HL-60/S4 treated with phorbol 12-myristate 13-acetate at 8.2 ng/mL for 4 days and 3 days (cell line): ENCODE data around the gene KASH5.

Experiments used
- in situ Hi-C: fragments of 300-500 bp; cut with MboI; formaldehyde crosslinking; loops from 2 replicates; pipeline ENCODE4 v1.15.0; 2022; ENCODE audit warnings: low sequenced_read_pairs

KASH5 gene

GRCh38 chr19:49395581-49396407 lies 7.7 kb downstream of the KASH5 start:
- in situ Hi-C loops: no loop called here

- in situ Hi-C loops: no loop called here
Observed at GRCh38 chr19:49396738-49397505, 8.9 kb downstream of the KASH5 start.

- in situ Hi-C loops: no loop called here
Observed at GRCh38 chr19:49398001-49398615, 10.1 kb downstream of the KASH5 start.

- in situ Hi-C loops: no loop called here
Observed at GRCh38 chr19:49398931-49399330, 10.9 kb downstream of the KASH5 start.

- in situ Hi-C loops: no loop called here
Observed at GRCh38 chr19:49400029-49400428, 12.0 kb downstream of the KASH5 start.

GRCh38 chr19:49403404-49404187 lies 15.5 kb downstream of the KASH5 start:
- in situ Hi-C loops: no loop called here

- in situ Hi-C loops: no loop called here
Observed at GRCh38 chr19:49407079-49407478, 19.0 kb downstream of the KASH5 start.

GRCh38 chr19:49407482-49408015 lies 19.5 kb downstream of the KASH5 start:
- in situ Hi-C loops: no loop called here

- in situ Hi-C loops: no loop called here
Observed at GRCh38 chr19:49408816-49409440, 20.9 kb downstream of the KASH5 start.

GRCh38 chr19:49409441-49410029 lies 21.5 kb downstream of the KASH5 start:
- in situ Hi-C loops: no loop called here

- in situ Hi-C loops: no loop called here
Observed at GRCh38 chr19:49411681-49412326, 23.8 kb downstream of the KASH5 start.

- in situ Hi-C loops: no loop called here
Observed at GRCh38 chr19:49413348-49413747, 25.3 kb downstream of the KASH5 start.

GRCh38 chr19:49414256-49414655 lies 26.2 kb downstream of the KASH5 start:
- in situ Hi-C loops: no loop called here

GRCh38 chr19:49415102-49415809 lies 27.2 kb downstream of the KASH5 start:
- in situ Hi-C loops: no loop called here

GRCh38 chr19:49415810-49416200 lies 27.8 kb downstream of the KASH5 start:
- in situ Hi-C loops: no loop called here

- in situ Hi-C loops: no loop called here
Observed at GRCh38 chr19:49417088-49417487, 29.0 kb downstream of the KASH5 start.

GRCh38 chr19:49418511-49418910 lies 30.5 kb downstream of the KASH5 start:
- in situ Hi-C loops: no loop called here

GRCh38 chr19:49419173-49419572 lies 31.1 kb downstream of the KASH5 start:
- in situ Hi-C loops: no loop called here

- in situ Hi-C loops: no loop called here
Observed at GRCh38 chr19:49420227-49420626, 32.2 kb downstream of the KASH5 start.
